NCI-H2171 treated with DMSO at 0.1 percent for 48 hours (cell line): ENCODE data around the gene TMEM178B.

Source experiments
- DNase-seq: peaks from one replicate; lab custom pipeline; 2025; lab: John Stamatoyannopoulos, UW

Gene TMEM178B

DNA sequence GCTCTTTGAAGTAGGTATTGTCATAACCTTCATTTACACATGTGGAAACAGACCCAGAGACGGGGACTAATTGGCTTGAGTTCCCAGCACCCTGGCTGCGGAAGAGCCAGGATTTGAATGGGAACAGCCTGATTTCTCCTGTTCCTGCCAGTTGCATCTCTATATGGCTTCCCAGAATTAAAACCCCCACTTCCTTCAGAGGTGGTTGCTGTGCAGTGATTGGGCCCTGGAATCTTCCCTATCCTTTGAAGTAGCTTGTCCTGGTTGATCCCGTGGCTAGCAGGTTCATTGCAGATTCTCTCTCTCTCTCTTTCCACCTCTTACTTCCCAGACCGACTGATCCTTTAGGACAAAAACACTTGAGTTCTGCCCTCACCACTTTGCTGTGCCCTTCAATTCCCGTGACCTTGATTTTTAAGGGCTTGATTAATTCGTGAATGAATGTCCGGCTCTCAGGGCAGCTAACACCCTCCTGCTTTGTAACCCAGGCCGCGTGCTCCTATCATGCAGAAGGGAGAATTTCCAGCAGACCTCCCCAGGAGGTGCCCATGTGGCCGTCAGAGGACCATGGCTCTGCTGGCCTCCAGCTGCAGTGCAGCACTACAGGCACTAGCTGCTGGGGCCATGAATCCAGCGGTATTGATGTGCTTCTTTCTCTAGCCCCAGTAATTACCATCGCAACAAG, 356.7 kb downstream of the TMEM178B start:
- DNase-seq, result no peak

DNA sequence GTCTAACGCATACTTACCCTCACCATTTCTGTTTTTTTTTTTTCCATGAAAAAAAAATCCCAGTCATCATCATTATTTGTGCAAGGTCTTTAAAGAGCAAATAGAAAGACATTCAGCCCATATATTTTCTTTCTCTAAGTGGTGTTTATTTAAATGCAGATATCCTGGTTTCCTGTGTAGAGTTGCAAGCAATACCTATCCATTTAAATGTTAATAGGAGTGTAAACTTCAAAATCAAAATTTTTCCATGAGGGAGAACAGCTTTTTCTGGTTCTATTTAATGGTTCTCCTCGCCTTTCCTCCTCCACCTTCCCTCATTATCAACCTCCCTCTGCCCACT, 357.2 kb downstream of the TMEM178B start:
- DNase-seq, result no peak

DNA sequence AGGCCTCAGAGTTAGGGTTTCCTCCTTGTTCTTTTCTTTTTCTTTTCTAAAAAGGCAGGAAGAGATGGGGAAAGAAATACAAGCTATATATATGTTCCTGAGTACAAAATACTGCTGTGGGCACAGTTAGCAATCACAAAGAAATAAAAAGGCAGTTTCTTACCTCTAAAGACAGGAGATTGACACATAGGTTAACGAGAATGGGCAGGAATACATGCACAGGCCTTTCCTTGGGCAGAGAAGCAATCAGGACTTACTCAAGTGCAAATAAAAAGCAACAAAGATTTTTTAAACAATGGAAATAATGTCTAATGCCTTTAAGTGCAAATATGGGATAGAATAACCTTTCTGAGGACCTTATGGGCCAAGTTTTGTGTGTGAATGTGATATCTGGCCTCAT, 357.8 kb downstream of the TMEM178B start:
- no peak for DNase-seq

DNA sequence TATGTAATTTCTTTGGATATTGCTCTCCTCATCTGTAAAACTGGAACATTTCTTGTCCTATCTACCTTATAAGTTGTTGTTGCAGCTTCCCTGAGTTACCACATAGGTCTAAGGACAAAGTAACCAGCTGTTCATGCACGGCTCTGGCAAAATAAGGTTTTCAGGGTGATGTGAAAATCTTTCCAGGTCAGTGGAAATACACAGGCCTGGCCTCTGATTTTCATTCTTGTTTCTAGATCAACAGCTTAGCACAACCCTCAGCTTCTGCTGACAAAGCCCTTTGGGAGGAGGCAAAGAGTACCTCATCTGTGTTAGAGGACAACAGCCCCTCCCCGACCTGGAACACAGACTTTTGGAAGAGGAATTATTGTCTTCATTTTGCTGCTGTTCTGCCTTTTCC, 359.8 kb downstream of the TMEM178B start:
- no peak for DNase-seq

DNA sequence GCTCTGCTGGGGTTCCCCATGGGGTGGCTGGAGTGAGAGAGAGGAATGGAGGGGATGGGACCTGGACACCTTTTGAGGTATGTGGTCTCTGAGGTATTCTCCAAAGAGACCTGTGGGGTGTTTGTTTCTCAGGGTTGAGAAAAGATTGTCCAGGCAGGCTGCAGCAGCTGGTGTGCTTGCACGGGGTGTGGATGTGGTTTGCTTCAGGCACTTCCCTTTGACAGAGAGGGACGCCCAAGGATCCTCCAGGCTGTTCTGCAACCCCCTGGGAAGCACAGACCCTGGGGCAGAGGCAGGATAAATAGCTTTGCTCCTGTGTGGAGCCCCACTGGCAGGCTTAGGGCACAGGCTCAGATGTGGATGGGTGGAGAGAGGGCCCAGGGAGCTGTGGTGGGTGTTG, 362.3 kb downstream of the TMEM178B start:
- DNase-seq, result no peak

DNA sequence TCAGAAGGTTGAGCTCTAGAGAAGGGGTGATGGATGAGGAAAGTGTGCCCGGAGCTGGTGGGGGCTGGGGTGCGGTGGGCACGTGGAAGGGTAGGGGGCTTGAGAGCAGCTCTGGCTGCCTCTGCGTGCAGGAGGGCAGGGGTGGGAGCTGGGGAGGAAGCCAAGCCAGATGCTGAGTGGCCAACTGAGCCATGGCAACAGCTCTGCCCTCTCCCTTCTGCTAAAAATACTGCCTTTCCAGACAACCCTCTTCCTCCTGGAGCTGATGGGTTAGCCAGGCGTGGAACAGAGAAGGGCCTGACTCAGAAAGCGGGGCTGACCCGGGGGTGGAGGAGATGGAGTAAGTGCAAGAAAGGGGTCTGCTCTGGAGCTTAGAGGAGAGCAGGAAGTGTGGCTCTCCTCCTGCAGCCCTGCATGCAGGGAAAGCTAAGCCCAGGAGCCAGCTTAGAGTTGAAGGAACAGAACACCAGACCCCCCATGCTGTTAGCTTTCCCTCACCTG, 362.8 kb downstream of the TMEM178B start:
- DNase-seq, result no peak

DNA sequence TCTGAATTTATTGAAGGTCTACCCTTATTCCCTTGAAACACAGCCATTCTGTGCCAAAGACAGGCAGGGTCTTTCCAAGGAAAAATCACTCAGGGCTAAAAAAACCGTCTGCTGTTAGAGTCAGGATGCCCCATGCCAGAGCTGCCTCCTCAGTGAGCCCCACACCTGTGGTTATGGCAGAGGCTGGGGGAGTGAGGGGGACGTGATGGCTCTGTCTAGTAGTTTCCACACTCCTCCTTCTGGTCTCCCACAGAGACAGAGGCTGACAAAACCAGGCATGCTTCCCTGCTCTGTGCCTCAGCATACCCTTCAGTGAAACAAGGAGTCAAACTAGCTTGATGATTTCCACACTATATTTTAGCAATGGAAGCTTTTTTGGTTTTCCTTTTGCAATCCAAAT, 365.3 kb downstream of the TMEM178B start:
- no peak for DNase-seq

DNA sequence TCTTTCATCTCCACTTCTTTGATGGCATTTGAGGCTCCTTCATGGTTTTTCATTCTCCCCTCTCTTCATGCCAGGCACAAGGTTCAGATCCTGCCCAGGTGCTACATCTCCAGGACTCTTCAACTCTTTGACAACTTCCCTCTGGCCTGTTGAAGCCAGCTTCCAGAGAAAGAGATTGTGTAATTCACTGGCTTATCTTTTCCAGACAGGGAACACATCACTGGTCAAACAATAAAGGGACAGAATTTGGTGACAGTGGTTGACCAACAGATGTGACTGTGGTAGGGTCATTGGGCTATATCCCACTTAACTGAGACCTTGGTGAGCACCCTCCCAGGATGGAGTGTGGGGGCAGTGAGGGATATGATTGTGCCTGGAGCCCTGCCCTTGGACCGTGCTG, 365.9 kb downstream of the TMEM178B start:
- DNase-seq, result no peak

DNA sequence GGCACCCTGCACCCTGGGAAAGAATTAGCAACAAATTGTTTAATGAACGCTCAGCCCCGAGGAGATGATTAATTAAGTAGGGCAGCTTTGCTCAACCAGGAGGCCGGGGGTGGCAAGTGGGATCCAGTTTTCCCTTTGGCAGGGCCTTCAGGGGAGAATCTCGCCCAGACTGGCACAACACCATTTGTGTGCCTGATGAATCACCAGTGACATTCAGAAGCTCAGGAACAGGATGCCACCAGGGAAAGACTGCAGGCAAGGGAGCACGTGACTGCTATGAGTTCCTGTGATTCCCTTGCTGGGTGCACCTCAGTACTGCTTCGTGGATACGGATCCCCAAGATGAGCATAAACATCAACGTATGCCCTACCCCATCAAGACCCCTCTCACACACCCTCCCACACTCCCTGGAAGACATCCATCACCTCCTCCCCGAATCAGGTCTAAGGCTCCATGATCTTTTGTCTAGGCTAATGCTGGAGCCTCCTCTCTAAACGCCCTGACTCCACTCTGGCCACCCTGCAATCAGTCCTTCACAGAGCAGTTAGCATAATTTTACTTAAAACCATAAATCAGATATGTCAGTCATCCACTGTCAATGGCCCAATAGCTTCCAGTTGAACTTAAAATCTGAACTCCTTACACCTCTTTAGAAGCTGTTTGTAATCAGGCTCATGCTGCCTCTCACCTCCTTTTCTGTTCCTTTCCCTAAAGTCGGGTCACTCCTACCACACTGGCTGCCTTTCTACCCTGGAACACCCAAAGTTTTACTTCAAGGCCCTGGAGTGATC, 368.2 kb downstream of the TMEM178B start:
- no peak for DNase-seq

DNA sequence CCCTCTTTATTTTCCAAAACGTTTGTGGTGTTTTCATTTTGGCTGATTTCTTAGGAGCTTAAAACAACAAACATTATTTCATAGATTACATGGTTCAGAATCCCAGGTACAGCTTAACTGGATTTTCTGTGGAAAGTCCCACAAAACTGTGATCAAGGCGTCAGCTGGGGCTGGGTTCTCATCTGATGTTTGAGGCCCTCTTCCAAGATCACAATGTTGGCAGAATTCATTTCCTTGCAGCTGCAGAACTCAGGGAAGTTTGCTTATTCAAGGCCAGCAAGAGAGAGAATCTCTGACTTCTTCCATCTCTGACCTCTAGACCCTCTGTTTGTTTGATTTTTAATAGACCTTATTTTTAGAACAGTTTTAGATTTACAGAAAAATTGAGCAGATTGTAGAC, 368.9 kb downstream of the TMEM178B start:
- DNase-seq, result no peak

DNA sequence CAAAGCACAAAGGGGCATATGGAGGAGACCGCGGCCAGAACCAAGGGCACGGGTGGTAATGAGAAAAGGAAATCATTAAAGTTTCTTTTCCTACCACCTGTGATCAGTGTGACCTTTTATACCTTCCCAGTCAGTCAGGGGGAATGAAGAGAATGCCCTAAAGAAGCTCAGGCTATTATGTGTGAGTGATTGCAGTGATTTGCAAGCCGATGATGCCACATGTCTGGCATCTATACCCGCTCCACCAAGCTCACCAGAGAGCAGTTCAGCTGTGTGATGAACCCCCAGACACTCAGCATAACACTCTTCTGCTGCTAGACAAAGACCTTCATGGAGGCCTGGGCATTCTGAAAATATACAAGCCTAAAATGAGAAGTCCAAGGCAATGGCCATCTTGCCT, 371.1 kb downstream of the TMEM178B start:
- no peak for DNase-seq

DNA sequence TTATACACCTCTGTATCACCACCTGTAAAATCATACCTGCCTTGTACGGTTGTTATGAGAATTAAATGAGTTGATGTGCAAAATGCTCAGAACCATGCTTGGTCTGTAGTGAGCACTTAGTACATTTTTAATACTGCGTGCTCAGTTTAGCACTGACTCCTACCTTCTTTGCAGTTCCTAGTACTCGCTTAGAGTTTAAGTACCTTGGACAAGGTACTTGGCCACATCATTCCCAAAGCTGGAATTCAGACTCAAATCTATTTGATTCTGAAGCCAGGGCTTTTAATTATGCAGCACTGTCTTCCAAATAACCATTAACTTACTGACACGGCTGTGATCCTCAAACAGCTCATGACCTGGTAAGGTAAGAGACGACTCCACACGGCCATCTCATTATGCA, 377.4 kb downstream of the TMEM178B start:
- no peak for DNase-seq

DNA sequence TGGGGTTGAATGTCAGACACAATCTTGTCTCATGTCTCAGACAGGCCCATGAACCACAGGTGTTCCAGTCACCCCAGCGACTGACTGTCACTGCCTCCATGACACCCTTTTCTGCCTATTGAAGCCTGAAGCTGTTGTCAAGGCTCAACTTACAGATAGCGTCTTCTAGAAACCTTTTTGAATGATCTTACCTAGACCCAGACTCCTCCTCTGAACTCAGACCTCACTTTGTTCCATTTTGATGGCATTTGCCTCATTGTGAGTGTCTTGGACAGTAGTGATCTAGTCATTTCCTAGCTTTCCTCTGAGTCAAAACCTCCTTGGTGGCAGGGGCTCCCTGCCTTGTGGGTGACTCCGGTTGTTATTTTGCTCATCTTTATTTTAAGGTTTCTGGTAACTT, 379.0 kb downstream of the TMEM178B start:
- DNase-seq, result no peak

DNA sequence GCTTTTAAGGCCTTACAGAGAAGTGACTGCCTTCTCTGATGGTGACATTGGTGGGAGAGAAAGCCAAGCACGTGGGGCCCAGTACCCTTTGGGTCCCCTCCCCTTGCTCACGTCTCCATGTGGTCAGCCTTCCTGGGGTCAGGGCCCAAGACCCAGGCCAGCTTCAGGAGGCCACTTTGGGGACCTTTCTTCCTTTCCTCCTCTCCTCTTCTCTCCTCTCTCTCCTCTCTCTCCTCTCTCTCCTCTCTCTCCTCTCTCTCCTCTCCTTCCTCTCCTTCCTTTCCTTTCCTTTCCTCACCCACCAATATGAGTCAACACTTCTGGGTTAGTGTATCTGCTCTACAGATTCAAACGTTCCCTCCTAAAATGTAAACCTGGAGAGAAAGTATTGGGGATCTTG, 380.5 kb downstream of the TMEM178B start:
- no peak for DNase-seq

DNA sequence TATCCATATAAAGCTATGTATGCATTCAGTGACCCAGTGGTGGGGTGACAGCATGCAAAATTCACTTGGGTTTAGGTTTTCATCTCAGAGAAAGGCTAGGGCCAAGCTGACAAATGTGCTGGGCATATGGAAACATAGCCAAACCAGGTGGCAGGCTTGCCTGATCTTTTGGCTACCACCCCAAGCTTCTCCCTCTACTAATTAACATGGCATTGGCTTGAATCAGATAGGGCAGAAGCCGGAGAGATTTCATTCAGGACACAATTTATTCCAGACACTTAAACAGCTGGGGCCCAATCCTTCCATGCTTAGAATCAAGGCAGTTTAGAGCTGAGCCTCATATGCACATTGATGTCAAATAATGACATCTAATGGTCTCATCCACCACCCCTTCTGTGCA, 381.9 kb downstream of the TMEM178B start:
- no peak for DNase-seq

DNA sequence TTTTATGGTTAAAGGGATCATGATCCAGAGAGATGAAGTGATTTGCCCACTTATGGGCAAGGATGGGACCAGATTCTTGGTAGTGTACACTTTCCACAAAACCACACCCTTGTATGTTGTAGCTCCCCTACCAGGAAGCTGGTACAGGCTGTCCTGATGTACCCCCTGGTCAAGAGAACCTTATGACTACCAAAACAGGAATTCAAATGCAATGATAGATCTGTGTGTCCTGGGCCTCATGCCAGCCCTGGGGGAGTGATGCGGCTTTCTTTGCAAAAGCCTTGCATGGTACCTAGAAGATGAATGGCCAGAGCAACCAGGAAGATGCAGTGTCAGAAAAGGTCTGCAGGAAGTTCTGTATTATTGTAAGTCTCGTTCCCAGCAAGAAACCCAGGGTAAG, 382.4 kb downstream of the TMEM178B start:
- DNase-seq, result no peak

DNA sequence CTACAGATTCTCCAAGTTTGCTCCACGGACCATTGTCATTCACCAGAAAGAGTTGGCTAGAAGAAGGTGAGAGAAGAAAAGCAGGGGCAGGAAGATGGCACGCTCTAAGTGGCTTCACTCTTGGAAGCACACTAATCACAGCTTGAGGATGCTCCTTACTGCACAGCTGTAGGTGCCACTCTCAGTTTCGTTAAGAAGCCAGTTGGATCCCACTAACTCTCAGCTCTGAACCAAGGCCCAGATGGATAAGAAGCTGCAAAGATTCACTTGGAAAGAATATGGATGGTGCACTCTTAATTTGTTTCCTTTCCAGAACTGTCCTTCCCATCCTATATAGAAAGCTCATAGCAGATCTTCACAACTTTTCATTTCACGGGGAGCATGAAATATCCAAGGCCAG, 382.8 kb downstream of the TMEM178B start:
- DNase-seq, result no peak

DNA sequence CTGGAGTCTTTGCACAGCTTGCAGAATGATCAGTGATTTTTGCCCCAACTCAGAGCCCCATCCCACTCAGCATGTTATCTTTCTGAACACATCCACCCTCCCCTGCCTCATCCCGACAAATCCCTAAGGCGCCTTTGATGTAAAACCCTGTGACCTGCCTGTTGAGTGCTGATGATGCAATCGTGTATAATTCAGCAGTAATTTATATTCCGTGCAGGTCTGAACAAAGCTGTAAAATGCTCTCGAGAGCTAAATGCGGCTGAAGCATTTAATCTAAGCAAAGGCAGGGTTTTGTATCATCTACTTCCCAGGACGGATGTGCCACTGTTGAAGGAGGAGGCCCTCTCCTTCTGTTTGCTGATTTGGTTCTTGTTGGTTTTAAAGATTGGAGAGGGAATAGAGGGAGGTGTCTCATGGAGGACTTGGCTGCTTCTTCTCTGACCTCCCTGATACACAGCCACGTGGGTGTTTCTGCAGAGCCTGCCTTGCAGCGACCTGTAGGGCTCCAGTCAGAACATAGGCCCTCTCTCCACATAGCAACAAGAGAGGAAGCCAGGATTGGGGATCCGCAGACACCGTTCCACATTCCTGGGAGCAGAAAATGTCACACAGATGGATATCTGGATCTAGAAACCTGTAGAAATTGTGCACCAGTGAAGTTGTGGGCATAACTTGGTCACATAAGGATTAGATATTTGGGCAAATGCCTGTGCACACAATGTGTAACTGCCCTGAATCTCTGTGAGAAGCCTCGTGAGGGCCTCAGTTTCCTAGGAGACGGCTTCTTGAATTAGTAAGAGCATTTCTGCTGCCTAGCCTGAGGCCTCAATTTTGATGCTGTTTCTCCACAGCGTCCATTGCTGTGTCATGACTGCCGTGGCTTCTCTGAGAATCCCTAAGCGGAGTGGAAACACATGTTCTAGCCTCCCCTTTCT, 387.2 kb downstream of the TMEM178B start:
- no peak for DNase-seq

DNA sequence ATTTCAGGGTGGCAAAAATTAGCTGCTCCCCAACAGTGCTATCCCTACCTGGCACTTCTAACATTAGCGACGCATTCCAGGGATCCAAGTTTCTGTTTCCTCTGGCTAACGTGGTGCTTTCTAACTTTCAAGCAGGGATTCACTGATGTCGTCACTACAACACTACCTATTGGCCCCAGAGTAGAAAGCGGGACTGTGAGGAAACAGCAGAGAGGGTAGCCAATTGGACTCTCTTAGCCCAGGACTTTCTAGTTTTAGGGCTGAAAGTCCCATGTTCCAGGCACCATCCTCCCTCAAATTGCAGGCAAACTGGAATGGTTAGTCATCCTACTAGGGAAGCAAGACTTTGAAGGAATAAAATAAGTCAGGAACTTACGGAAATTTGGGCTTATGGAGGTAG, 388.1 kb downstream of the TMEM178B start:
- DNase-seq, result no peak

DNA sequence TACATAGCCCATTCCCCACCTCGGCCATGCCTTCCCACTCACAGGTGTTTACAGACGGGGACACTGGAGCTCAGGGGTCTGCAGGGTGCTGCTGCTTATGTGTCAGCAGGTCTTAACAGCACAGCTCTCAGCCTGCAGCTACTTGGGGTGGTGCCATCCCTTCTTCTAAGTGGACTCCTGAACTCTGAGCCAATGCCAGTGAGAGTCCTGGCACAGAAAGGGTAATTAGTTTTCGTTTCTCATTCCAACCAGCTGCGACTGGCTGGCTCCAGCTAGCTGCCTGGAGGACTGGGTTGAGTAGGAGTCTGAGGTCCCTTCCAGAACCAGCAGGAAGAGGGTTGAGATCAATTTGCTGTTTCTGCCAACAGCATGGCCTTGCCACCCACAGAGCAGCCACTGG, 389.1 kb downstream of the TMEM178B start:
- DNase-seq, result no peak

DNA sequence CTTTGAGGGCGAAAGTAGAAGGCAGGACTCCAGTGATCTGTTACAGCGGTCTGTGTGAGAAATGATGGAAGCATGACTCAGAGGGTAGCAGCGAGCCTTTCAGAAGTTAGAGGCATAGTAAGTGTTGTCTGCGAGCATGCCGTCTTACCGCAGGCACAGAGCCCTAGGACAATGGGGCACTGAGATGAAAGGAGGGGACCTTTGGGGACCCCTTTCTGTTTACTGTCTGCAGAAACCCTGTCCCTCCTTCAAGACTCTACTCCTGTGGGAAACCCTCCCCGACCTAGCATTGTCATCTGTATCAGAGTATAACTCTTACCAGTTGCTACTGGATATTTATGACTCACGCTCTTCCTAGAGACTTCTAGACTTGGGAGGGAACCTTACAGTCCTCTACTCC, 390.1 kb downstream of the TMEM178B start:
- DNase-seq, result no peak

DNA sequence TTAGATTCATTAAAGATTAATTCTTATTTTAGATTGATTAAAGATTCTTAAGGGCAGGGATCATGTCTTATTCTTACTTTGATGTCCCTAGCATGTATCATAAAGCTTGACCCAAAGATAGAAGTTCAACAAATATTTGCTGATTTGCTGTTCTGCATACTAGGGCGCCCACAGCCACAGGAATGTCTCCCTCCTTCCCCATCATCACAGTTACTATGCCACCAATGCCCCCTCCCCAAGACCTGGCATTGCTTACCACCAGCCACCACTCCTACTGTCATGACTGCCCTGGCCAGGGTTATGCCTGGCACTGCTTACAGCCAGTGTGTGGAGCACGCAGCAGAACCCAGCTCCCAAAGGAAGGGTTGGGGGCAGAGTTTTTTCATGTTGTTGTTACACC, 390.7 kb downstream of the TMEM178B start:
- no peak for DNase-seq
